Activated naive CD4-positive, alpha-beta T cell treated with anti-CD3 and anti-CD28 coated beads, Interleukin-2, amount 10 ng/mL, durations not matched to agents 7 days and 5 days (primary cell): ENCODE results near the gene KRTAP3-2.

ENCODE experiments used
- CTCF ChIA-PET: fragments of 350-600 bp; sonication (Branson Sonifier 250); formaldehyde crosslinking; loops from one replicate; lab custom pipeline; 2021; ENCODE audit warnings: antibody characterized with exemption; lab: Charles Lee
- DNase-seq: peaks from one replicate; pipeline ENCODE4 v3.0.0-alpha.2; 2020
- H3K27ac Mint-ChIP-seq: one replicate; pipeline ENCODE4 v1.8.0; 2021; ENCODE audit warnings: mild to moderate bottlenecking, moderate library complexity, mixed read lengths
- H3K27me3 Mint-ChIP-seq: one replicate; pipeline ENCODE4 v1.8.0; 2021; ENCODE audit warnings: mild to moderate bottlenecking, mixed read lengths
- H3K36me3 Mint-ChIP-seq: one replicate; pipeline ENCODE4 v1.8.0; 2021; ENCODE audit warnings: mixed read lengths
- H3K4me1 Mint-ChIP-seq: one replicate; pipeline ENCODE4 v1.8.0; 2021; ENCODE audit warnings: mixed read lengths
- H3K4me3 Mint-ChIP-seq: one replicate; pipeline ENCODE4 v1.8.0; 2021; ENCODE audit warnings: mild to moderate bottlenecking, moderate library complexity, mixed read lengths
- H3K9me3 Mint-ChIP-seq: one replicate; pipeline ENCODE4 v1.8.0; 2021; ENCODE audit warnings: mixed read lengths

KRTAP3-2 gene

DNA sequence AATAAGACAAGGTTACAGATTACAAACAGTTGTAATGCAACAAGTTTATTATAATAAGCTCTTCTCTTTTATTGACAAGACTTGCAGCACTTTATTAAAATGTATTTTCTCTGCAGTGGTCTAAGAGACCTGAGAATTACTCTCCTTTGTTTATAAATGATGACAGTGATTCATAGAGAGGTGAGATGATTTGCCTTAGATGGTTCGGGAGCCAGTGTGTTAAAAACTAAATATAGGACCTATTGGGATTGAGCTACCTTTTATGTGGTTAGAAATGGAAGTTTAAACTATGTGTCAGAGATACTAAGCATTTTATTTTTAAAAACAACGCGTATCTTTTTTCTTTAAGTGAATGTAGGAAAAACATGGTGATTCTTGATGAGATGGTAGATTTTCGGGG is 2.9 kb downstream of the KRTAP3-2 start:
- H3K27me3 Mint-ChIP-seq: peaks cover 26% of the 10 kb centered on the region
- H3K27ac Mint-ChIP-seq: no peak overlapping the region
- no peak for DNase-seq
- CTCF ChIA-PET: no interaction called here
- no peaks in the 10 kb centered on the region for H3K4me1 Mint-ChIP-seq
- H3K9me3 Mint-ChIP-seq: no peaks in the 10 kb centered on the region
- H3K4me3 Mint-ChIP-seq: no peak overlapping the region
- no peaks in the 10 kb centered on the region for H3K36me3 Mint-ChIP-seq

DNA sequence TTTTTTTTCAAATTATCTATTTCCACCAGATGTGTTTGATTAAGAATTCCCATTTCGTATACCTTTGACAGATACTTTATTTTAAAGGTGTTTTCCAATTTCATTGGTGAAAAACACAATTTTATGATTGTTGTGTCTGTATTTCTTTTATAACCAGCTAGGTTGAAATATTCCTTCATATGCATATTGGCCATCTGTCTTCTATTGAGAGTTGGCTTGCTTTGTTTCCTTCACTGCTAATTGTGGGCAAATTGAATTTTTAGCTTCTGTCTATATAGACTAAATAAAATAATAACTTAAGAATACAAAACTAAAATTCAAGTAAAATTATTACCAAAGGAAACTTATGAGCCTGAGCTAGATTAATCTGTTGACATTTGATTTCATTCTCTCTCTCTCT is 4.6 kb downstream of the KRTAP3-2 start:
- no peak overlapping the region for H3K27ac Mint-ChIP-seq
- H3K9me3 Mint-ChIP-seq: no peaks in the 10 kb centered on the region
- H3K36me3 Mint-ChIP-seq: no peaks in the 10 kb centered on the region
- H3K4me3 Mint-ChIP-seq: no peak overlapping the region
- H3K27me3 Mint-ChIP-seq: peaks cover 26% of the 10 kb centered on the region
- no peak for DNase-seq
- CTCF ChIA-PET: interaction anchor here (0.6 kb wide), 1 partner anchor 379 kb away, joined by 3 read pairs; no protein-coding TSS in a partner anchor
- H3K4me1 Mint-ChIP-seq: no peaks in the 10 kb centered on the region

DNA sequence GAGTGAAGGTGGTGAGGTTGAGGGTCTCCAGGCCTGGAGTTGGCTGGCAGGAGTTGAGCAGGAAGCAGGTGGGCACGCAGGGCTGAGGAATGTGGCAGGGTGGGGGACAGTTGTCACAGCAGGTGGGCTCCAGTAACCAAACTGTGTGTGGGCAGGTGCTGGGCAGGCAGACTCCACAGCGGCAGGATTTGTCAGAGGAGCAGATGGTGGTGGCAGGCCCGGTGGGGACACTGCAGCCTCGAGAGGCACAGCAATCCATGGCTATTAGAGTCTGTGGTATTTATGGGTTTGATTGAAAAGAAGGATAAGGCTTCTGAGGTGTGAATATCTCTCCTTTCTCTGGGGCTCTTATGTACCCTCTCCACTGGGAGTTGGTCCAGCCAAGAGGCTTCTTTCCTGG is 5.9 kb downstream of the KRTAP3-2 start, which contains the start of gene KRTAP3-3:
KRTAP3-3 (minus strand) TSS at position 326 of the 400 bp plus-strand sequence; CDS start at position 259, 67 bp downstream.
- no peaks in the 10 kb centered on the region for H3K9me3 Mint-ChIP-seq
- H3K27ac Mint-ChIP-seq: no peak within 1 kb of the TSS
- CTCF ChIA-PET: no interaction called here
- peaks cover 20% of the 10 kb centered on the region for H3K27me3 Mint-ChIP-seq
- H3K4me1 Mint-ChIP-seq: no peaks in the 10 kb centered on the region
- H3K4me3 Mint-ChIP-seq: no peak within 1 kb of the TSS
- no peaks in the 10 kb centered on the region for H3K36me3 Mint-ChIP-seq
- DNase-seq: no peak

DNA sequence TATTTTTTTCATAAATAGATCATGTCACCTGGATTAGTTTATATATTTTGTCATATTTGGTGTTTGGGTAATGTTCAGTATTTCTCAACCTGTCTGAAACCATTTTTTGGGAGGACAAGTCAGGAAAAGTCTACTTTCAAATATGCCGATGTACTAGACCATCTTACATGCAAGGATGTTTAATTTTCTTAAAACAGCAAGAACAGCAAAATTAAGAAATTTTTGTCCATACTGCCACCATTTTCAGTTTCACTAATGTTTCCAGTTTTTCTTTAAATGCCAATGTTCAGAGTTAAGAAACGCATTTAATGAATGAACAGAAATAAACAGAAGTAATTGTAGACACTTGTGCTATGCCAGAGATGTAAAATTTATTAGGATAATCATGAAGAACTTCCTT is 6.6 kb downstream of the KRTAP3-2 start:
- CTCF ChIA-PET: no interaction called here
- Mint-ChIP-seq H3K27ac (no peak overlapping the region), H3K4me3 (no peak overlapping the region), H3K36me3 (no peaks in the 10 kb centered on the region), H3K9me3 (no peaks in the 10 kb centered on the region), H3K27me3 (peaks cover 21% of the 10 kb centered on the region), H3K4me1 (no peaks in the 10 kb centered on the region)
- DNase-seq: no peak

DNA sequence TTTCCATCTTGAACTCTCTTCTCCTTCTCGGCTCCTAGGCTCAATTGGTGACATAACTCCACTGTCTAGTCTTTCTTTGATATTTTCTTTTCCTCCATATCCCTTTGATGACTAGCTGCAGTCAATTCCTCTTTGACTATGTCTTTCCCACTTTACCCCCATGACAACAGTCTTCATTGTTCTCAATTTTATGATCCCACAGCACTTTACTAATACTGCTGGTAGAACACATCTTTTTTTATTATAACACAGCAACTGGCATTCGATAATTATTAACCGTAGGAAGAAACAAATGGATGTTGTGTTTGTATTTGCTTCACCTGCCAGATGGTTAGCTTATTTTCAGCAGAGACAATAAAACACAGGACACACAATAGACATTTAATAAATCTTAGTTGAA is 7.0 kb downstream of the KRTAP3-2 start:
- no peaks in the 10 kb centered on the region for H3K9me3 Mint-ChIP-seq
- no peak overlapping the region for H3K4me3 Mint-ChIP-seq
- no peaks in the 10 kb centered on the region for H3K36me3 Mint-ChIP-seq
- H3K4me1 Mint-ChIP-seq: no peaks in the 10 kb centered on the region
- no peak overlapping the region for H3K27ac Mint-ChIP-seq
- CTCF ChIA-PET: no interaction called here
- H3K27me3 Mint-ChIP-seq: peaks cover 22% of the 10 kb centered on the region
- DNase-seq: no peak

DNA sequence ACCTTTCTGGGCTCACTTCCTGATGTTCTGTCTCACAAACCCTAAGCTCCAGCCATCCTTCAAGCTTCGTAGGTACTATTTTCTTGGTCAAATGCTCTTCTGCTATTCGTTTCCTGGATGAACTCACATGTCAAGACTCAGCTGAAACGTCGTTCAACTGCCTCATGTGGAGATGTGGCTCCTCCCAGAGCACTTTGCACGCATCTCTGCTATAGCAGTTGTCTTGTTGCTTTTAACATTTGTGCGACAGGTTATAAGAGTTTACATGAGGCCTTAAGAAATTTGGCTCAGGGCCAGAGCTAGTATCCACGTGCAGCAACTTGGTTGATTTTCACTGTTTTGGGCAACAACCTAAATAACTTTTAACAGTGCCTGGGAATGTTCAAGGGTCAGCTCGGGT is 12.8 kb downstream of the KRTAP3-2 start:
- no peak for DNase-seq
- H3K27ac Mint-ChIP-seq: no peak overlapping the region
- CTCF ChIA-PET: no interaction called here
- H3K4me3 Mint-ChIP-seq: no peak overlapping the region
- H3K9me3 Mint-ChIP-seq: no peaks in the 10 kb centered on the region
- no peaks in the 10 kb centered on the region for H3K4me1 Mint-ChIP-seq
- no peaks in the 10 kb centered on the region for H3K36me3 Mint-ChIP-seq
- peaks cover 19% of the 10 kb centered on the region for H3K27me3 Mint-ChIP-seq

DNA sequence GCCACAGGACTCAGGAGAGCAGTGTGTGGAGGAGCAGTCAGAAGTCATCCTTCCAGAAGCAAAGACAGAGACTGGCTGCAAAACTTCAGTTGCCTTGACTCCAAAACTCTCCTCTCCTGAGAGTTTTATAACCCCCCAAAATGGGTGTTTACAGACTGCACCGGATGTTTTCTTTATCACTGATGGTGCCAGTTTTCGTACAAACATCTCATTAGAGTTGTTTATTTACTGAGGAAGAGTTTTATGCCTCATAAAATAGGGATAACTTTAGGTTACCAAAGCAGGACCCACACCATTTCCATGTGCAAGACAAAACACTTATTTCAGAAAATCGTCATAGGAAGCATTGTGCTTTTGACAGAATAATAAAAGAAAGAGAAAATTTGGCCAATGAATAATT is 15.5 kb downstream of the KRTAP3-2 start, which contains the start of gene KRT40:
KRT40 (minus strand) TSS at position 101 of the 400 bp plus-strand sequence; CDS start at position 48, 53 bp downstream.
- Mint-ChIP-seq H3K4me1 (no peaks in the 10 kb centered on the region), H3K27ac (no peak within 1 kb of the TSS), H3K36me3 (no peaks in the 10 kb centered on the region), H3K9me3 (no peaks in the 10 kb centered on the region), H3K27me3 (peaks cover 19% of the 10 kb centered on the region), H3K4me3 (no peak within 1 kb of the TSS)
- CTCF ChIA-PET: interaction anchor here (0.5 kb wide), 1 partner anchor 17 kb away, joined by 4 read pairs; no protein-coding TSS in a partner anchor
- no peak for DNase-seq

DNA sequence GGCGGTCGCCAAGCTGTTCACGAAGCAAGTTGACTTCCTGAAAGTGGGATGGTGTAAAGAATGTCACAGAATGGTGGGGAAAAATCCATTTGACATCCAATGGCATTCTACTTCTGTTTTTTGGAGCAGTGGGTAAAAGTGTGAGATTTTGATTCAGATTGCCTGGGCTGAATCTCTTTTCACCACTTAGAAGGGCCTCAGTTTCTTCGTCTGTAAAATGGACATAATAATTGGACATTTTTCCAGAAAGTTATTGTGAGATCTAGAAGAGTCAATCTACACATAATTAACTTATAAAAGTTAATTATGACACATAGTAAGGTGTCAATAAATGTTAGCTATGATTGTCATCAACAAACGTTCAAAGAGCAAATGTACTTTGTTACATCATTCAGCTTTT is 18.6 kb downstream of the KRTAP3-2 start:
- H3K27ac Mint-ChIP-seq: no peak overlapping the region

DNA sequence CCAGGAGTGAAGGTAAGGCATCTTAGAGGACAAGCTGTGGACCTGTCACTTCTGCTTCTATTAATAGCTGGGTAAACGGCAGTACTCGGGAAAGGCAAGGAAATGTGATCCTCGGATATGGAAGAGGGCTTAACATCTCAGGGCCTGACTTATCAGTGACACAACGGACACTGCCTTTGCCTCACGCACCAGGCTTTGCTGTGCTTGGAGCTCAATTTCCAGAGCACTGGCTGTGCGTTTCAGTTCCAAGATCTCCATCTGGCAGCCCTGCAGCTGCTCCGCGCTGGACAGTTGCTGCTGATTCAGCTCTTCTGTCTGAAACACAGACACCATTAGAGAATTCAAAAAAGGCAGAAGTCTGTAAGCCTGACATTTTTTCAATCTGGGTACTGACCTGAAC is 19.1 kb downstream of the KRTAP3-2 start:
- Mint-ChIP-seq H3K27ac (no peak overlapping the region), H3K27me3 (peaks cover 14% of the 10 kb centered on the region), H3K4me3 (no peak overlapping the region), H3K36me3 (no peaks in the 10 kb centered on the region), H3K4me1 (no peaks in the 10 kb centered on the region), H3K9me3 (no peaks in the 10 kb centered on the region)
- CTCF ChIA-PET: no interaction called here
- DNase-seq: no peak

More for the DNA sequence above, 18.6 kb downstream of the KRTAP3-2 start:
- Mint-ChIP-seq H3K9me3 (no peaks in the 10 kb centered on the region), H3K36me3 (no peaks in the 10 kb centered on the region), H3K27me3 (peaks cover 12% of the 10 kb centered on the region), H3K4me3 (no peak overlapping the region), H3K4me1 (no peaks in the 10 kb centered on the region)
- CTCF ChIA-PET: no interaction called here
- DNase-seq: no peak

DNA sequence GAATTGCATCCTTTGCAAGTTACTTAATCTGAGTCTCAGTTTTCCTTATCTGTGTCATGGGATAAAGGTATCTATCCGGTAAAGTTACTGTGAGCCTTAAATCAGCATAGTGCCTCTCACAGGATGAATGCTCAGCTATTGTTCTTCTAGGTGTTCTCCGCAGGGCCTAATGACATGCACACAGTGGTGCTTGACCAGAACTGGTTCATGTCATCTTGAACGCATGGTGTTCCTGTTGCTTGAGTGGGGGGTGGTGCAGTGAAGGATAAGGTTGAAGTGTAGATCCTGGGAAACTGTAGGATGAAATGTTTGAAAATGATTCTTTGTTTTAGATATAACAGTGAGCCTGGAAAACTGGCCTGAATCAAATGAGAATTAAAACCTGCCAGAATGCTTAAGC is 19.6 kb downstream of the KRTAP3-2 start:
- H3K27me3 Mint-ChIP-seq: peaks cover 14% of the 10 kb centered on the region
- no peaks in the 10 kb centered on the region for H3K9me3 Mint-ChIP-seq
- no peak for DNase-seq
- no peaks in the 10 kb centered on the region for H3K36me3 Mint-ChIP-seq
- no peak overlapping the region for H3K4me3 Mint-ChIP-seq
- CTCF ChIA-PET: no interaction called here
- no peaks in the 10 kb centered on the region for H3K4me1 Mint-ChIP-seq
- no peak overlapping the region for H3K27ac Mint-ChIP-seq

DNA sequence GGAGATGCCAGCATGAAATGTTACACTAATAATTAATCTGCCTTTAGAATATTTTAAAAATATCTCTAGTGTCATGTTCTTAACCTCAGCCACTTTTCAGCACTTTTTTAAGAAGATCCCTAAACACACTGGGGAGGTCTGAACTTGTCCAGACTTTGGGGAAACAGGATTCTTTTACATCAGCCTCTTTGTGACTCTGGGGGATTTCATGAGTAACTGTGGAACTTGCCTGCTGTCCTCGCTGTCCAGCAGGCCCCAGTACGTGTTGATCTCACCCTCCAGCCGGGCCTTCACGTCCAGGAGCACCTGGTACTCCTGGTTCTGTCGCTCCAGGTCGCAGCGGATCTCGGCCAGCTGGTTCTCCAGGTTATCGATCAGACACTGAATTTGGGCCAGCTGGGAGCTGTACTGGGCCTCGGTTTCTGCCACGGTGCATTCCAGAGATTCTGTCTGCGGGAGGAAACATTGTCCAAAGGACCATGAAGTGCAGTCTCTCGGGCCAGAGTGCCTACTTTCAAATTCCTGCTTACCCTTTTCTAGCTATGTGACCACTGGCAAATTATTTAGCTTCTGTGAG is 21.0 kb downstream of the KRTAP3-2 start:
- Mint-ChIP-seq H3K9me3 (no peaks in the 10 kb centered on the region), H3K27me3 (peaks cover 17% of the 10 kb centered on the region), H3K27ac (no peak overlapping the region), H3K4me1 (no peaks in the 10 kb centered on the region), H3K4me3 (no peak overlapping the region), H3K36me3 (no peaks in the 10 kb centered on the region)
- CTCF ChIA-PET: no interaction called here
- no peak for DNase-seq

DNA sequence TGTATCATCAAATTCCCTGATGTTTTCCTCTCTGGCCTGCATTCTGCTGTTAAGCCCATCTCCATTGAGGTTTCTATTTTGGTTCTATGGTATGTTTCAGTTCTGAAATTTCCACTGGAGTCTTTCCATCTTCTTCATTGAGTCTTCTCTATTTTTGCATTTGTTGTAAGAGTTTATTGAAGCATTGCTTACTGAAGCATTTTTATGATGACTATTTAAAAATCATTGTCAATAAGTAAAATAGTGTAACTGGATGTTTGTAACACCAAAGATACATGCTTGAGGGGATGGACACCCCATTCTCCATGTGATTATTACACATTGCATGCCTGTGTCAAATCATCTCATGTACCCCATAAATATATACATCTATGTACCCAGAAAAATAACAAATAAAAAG is 24.2 kb downstream of the KRTAP3-2 start:
- H3K4me3 Mint-ChIP-seq: no peak overlapping the region
- no peaks in the 10 kb centered on the region for H3K9me3 Mint-ChIP-seq
- no peaks in the 10 kb centered on the region for H3K36me3 Mint-ChIP-seq
- H3K4me1 Mint-ChIP-seq: no peaks in the 10 kb centered on the region
- H3K27ac Mint-ChIP-seq: no peak overlapping the region
- DNase-seq: no peak
- CTCF ChIA-PET: no interaction called here
- H3K27me3 Mint-ChIP-seq: peaks cover 23% of the 10 kb centered on the region

DNA sequence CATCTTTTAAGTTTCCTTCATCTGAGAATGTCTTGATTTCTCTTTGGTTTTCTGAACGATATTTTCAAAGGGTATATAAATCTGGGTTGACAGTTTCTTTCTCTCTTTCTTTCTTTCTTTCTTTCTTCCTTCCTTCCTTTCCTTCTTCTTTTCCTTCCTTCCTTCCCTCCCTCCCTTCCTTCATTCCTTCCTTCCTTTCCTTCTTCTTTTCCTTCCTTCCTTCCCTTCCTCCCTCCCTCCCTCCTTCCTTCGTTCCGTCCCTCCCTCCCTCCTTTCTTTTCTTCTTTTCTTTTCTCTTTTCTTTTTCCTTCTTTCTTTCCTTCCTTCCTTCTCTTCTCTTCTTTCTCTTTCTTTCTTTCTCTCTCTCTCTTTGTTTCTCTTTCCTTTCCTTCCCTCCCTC is 25.3 kb downstream of the KRTAP3-2 start:
- H3K27ac Mint-ChIP-seq: no peak overlapping the region
- no peak overlapping the region for H3K4me3 Mint-ChIP-seq
- CTCF ChIA-PET: no interaction called here
- H3K4me1 Mint-ChIP-seq: no peaks in the 10 kb centered on the region
- no peaks in the 10 kb centered on the region for H3K36me3 Mint-ChIP-seq
- peaks cover 23% of the 10 kb centered on the region for H3K27me3 Mint-ChIP-seq
- no peaks in the 10 kb centered on the region for H3K9me3 Mint-ChIP-seq
- DNase-seq: no peak

DNA sequence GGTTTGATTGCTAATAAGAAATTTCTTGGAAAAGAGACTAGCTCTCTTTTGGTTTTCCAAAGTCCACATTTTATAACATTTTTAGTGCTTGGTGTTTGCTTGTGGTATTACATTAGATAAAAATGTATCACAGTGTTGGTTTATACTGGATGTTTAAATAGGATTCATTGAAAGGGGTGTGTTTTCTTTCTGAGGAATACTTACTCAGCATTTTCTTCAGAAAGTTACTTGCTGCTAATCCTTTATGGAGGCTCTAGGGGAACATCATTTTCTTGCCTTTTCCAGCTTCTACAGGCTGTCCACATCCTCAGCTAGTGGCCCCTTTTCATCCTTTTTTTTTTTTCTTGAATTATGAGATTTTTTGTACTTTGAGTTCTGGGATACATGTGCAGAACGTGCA is 32.1 kb downstream of the KRTAP3-2 start:
- Mint-ChIP-seq H3K27me3 (peaks cover 16% of the 10 kb centered on the region), H3K4me3 (no peak overlapping the region), H3K36me3 (no peaks in the 10 kb centered on the region), H3K9me3 (no peaks in the 10 kb centered on the region), H3K27ac (no peak overlapping the region), H3K4me1 (no peaks in the 10 kb centered on the region)
- no peak for DNase-seq
- CTCF ChIA-PET: interaction anchor here (0.9 kb wide), 1 partner anchor 16 kb away, joined by 4 read pairs; the partner anchor contains the start of gene KRT40

DNA sequence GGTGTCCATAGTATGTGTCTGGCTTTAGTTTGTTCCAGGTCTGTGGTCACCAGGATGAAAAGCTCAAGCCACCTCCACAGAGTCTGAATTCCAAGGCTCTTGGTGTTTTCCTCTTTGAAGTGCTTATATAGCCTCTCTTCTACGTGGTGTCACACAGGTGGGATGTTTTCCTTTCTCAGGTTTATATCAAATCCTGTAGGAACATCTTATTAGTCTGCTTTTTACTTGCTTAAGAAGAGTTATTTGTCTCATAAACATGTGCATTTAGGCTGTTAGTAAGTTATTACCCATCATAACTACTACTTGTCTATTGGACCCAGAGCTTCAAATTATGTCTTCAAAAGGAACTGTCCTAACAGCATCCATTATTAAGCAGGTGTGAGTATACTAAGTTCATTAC is 32.9 kb downstream of the KRTAP3-2 start, which contains the start of gene KRT39:
KRT39 (minus strand) TSS at position 101 of the 400 bp plus-strand sequence; CDS start at position 9, 92 bp downstream.
- H3K9me3 Mint-ChIP-seq: no peaks in the 10 kb centered on the region
- H3K27me3 Mint-ChIP-seq: peaks cover 12% of the 10 kb centered on the region
- H3K27ac Mint-ChIP-seq: no peak within 1 kb of the TSS
- no peak within 1 kb of the TSS for H3K4me3 Mint-ChIP-seq
- CTCF ChIA-PET: interaction anchor here (0.9 kb wide), 1 partner anchor 17 kb away, joined by 4 read pairs; the partner anchor contains the start of gene KRT40
- H3K4me1 Mint-ChIP-seq: no peaks in the 10 kb centered on the region
- no peak for DNase-seq
- H3K36me3 Mint-ChIP-seq: no peaks in the 10 kb centered on the region
